ENCODE measurements around the gene MRPL53. TPM values are rescaled to one million over a fixed set of nuclear protein-coding genes. Genes with fewer than 3 reads are reported as not detected.

MRPL53 gene
- total RNA-seq, 1 donor from 2014 or later, result 61.5 TPM

DNA sequence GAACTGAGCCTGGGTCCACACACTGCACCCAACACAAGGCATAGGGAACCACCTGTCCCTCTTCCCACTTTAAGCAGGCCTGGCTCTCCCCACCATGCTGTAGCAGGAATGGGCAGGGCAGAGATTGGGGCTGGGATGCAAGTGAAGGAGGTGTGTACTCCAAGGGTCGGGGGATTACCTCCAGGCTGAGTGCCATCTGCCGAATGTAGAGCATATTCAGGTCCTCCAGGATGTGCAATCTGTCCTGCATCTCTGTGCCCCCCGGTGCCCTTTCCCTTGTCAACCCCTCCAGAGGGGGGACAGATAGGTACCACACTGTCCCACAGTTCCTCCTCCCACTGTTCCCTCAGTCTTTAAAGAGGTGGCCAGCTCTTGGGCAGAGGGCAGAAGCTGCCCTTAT is 33.1 kb downstream of the MRPL53 start:
- H3K36me3 Mint-ChIP-seq (ENCODE audit: unreplicated experiment), result no peaks in the 10 kb centered on the region
- TF ChIP-seq, protein P1, sequence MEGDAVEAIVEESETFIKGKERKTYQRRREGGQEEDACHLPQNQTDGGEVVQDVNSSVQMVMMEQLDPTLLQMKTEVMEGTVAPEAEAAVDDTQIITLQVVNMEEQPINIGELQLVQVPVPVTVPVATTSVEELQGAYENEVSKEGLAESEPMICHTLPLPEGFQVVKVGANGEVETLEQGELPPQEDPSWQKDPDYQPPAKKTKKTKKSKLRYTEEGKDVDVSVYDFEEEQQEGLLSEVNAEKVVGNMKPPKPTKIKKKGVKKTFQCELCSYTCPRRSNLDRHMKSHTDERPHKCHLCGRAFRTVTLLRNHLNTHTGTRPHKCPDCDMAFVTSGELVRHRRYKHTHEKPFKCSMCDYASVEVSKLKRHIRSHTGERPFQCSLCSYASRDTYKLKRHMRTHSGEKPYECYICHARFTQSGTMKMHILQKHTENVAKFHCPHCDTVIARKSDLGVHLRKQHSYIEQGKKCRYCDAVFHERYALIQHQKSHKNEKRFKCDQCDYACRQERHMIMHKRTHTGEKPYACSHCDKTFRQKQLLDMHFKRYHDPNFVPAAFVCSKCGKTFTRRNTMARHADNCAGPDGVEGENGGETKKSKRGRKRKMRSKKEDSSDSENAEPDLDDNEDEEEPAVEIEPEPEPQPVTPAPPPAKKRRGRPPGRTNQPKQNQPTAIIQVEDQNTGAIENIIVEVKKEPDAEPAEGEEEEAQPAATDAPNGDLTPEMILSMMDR (IDR thresholded peaks at IDR 0.05), result no peak
- peak overlapping the region; percentile 88 for H3K4me3 Mint-ChIP-seq (ENCODE audit: unreplicated experiment)
- peaks cover 5% of the 10 kb centered on the region for H3K27me3 Mint-ChIP-seq (ENCODE audit: unreplicated experiment)
- DNase-seq (ENCODE audit: extremely low spot score, unreplicated experiment), result no peak
- H3K9me3 Mint-ChIP-seq (ENCODE audit: unreplicated experiment), result no peaks in the 10 kb centered on the region
- peak overlapping the region; percentile 78 for H3K27ac Mint-ChIP-seq (ENCODE audit: unreplicated experiment)
- H3K4me1 Mint-ChIP-seq (ENCODE audit: unreplicated experiment), result peaks cover 47% of the 10 kb centered on the region

DNA sequence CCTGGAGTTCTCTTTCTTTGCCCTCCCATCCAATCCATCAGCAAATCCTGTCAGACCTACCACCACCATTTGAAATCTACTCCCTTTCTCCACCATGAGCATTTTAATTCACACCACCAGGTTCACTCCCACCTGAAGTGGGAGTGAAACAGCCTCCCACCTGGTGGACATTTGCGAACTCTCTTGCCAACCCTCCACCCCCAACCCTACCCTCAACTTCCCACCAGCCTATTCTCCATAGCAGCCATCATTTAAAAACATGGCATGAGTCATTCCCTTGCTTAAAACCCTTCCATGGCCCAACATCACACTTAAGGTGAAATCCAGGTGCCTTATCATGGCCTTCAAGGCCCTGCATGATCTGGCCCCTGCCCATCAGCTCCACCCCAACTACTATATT is 34.2 kb downstream of the MRPL53 start:
- no peaks in the 10 kb centered on the region for H3K36me3 Mint-ChIP-seq (ENCODE audit: unreplicated experiment)
- H3K4me1 Mint-ChIP-seq (ENCODE audit: unreplicated experiment), result peaks cover 41% of the 10 kb centered on the region
- H3K27me3 Mint-ChIP-seq (ENCODE audit: unreplicated experiment), result peaks cover 5% of the 10 kb centered on the region
- no peaks in the 10 kb centered on the region for H3K9me3 Mint-ChIP-seq (ENCODE audit: unreplicated experiment)
- DNase-seq (ENCODE audit: extremely low spot score, unreplicated experiment), result no peak
- TF ChIP-seq, protein P1 (IDR thresholded peaks at IDR 0.05), result no peak
- peak overlapping the region; percentile 36 for H3K4me3 Mint-ChIP-seq (ENCODE audit: unreplicated experiment)
- H3K27ac Mint-ChIP-seq (ENCODE audit: unreplicated experiment), result no peak overlapping the region

DNA sequence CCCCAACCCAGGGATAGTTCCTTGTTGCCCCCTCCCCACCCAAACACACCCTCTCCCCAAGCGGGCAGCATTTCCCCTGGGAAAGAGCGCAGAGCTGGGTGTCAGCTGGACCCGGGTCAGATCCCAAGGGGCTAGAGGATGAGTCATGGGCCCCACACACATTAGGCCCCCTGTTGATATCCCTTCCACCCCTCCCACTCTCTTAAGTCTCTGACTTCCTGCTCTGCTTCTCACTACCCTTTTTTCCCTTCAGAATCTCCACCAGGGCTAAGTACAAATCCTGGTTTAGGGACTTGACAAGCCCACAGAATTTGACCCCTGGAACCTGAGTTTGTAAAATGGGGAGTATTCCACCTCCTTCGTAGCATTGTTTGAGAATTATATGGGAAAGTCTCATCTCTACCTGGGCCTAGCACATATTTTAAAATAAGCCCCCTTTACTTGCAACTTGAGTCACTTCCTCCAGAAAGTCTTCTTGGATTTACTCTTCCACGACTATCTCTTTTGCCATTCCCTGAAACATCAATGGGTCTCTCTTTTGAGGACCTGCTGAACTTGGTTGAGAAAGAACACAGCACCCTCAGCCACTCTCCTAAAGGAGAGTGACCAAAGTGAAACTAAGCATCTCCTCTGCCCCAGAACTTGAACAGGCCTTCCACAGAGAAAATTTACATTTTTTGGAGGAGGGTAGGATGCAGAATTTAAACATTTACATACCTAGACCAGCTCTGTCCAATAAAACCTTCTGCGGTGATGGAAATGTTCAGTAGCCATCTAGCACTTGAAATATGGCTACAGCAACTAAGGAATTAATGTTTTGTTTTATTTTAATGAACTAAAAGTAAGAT is 35.4 kb downstream of the MRPL53 start:
- TF ChIP-seq, protein P1 (IDR thresholded peaks at IDR 0.05), result no peak
- DNase-seq (ENCODE audit: extremely low spot score, unreplicated experiment), result no peak
- Mint-ChIP-seq H3K4me3 (ENCODE audit: unreplicated experiment) (no peak overlapping the region), H3K9me3 (ENCODE audit: unreplicated experiment) (no peaks in the 10 kb centered on the region), H3K27ac (ENCODE audit: unreplicated experiment) (no peak overlapping the region), H3K27me3 (ENCODE audit: unreplicated experiment) (peaks cover 3% of the 10 kb centered on the region), H3K4me1 (ENCODE audit: unreplicated experiment) (peaks cover 41% of the 10 kb centered on the region), H3K36me3 (ENCODE audit: unreplicated experiment) (peaks cover 4% of the 10 kb centered on the region)

DNA sequence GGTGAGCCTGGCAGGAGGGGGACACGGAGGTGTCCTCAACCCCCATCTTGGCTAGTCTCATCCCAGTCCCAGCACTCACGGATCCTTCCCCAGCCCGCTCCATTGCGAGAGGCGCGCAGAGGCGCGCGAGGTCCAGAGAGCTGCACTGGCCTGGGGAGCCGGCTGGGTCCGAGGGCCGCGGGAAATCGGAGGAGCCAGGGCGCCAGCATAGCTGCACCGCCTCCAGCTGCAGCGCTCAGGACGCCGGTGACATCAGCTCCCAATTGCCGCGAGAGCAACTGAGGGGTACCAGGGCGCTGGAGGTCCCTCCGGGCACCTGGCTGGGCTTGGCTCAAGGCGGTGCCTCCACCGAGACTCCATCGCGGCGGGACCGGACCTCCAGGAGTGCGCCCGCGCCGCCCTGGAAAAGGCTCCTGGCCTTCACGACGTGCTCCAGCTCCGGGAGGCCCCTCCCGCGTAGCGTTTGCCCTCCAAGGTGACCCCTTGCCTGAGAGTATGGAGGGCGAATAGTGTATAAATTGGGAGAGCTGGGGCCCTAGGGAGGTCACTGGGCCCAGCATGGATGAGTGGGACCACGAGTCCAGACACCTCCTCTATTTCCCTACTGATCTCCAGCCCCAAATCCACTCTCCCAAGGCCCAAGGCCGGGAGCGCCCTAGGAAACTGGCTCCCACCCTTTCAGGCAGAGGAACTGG is 36.2 kb downstream of the MRPL53 start:
- DNase-seq (ENCODE audit: extremely low spot score, unreplicated experiment), result no peak
- H3K9me3 Mint-ChIP-seq (ENCODE audit: unreplicated experiment), result no peaks in the 10 kb centered on the region
- no peak overlapping the region for H3K4me3 Mint-ChIP-seq (ENCODE audit: unreplicated experiment)
- peaks cover 3% of the 10 kb centered on the region for H3K27me3 Mint-ChIP-seq (ENCODE audit: unreplicated experiment)
- H3K27ac Mint-ChIP-seq (ENCODE audit: unreplicated experiment), result no peak overlapping the region
- peaks cover 8% of the 10 kb centered on the region for H3K36me3 Mint-ChIP-seq (ENCODE audit: unreplicated experiment)
- H3K4me1 Mint-ChIP-seq (ENCODE audit: unreplicated experiment), result peaks cover 41% of the 10 kb centered on the region
- TF ChIP-seq, protein P1 (IDR thresholded peaks at IDR 0.05), result no peak

DNA sequence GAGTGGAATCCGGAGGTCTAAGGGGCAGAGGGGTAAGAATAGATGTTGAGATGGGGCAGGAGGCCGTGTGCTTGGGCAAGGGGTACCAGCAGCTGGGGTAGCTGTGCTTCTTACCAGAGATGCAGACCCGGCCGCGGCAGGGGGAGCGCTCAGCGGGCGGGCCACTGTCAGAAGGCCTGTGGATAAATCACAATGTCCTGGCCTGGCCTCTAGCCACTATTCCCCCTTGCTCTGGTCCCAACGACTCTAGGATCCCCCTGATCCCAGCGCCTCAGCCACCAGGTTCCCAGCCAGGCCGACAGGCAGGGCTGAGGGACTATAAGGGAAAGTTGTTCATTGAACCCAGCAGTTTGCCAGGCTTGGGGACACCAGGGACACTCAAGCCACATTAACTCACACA is 42.0 kb downstream of the MRPL53 start:
- Mint-ChIP-seq H3K4me1 (ENCODE audit: unreplicated experiment) (no peaks in the 10 kb centered on the region), H3K36me3 (ENCODE audit: unreplicated experiment) (peaks cover 27% of the 10 kb centered on the region), H3K27me3 (ENCODE audit: unreplicated experiment) (no peaks in the 10 kb centered on the region), H3K4me3 (ENCODE audit: unreplicated experiment) (no peak overlapping the region), H3K27ac (ENCODE audit: unreplicated experiment) (no peak overlapping the region), H3K9me3 (ENCODE audit: unreplicated experiment) (no peaks in the 10 kb centered on the region)
- no peak for DNase-seq (ENCODE audit: extremely low spot score, unreplicated experiment)
- TF ChIP-seq, protein P1 (IDR thresholded peaks at IDR 0.05), result no peak

Measured in osteocyte (in vitro differentiated cells).